Aorta (tissue), 5 donors: ENCODE results near the gene USP17L29. TPM values are rescaled to one million over a fixed set of nuclear protein-coding genes. Genes with fewer than 3 reads are reported as not detected.
"Not testable (repeated sequence)": the region's sequence is repeated elsewhere in the genome, so short reads cannot be mapped to it uniquely, and the experiment has no call there.

Source experiments
- ATAC-seq: fragments of 200-7000 bp; cut with Tn5 transposase; one replicate; pipeline ENCODE4 v1.9.1; 2022; ENCODE audit warnings: moderate library complexity; ENCODE audit not compliant: low FRiP score
- DNase-seq, 2 donors: peaks; one replicate each; pipeline ENCODE4 v3.0.0-alpha.2; 2020
- H3K27ac ChIP-seq, 2 donors: one replicate each; pipeline ENCODE4 v1.5.1; 2013; ENCODE audit warnings: low read length in 2 of 2, mild to moderate bottlenecking in 2 of 2, moderate library complexity in 2 of 2, control low read depth in 1 of 2, inconsistent platforms in 1 of 2, low read depth in 1 of 2
- H3K27me3 ChIP-seq, 2 donors: one replicate each; pipeline ENCODE4 v1.6.1; 2013; ENCODE audit warnings: control low read depth in 1 of 2, low read length in 1 of 2, mild to moderate bottlenecking in 1 of 2, moderate library complexity in 1 of 2; ENCODE audit not compliant: insufficient read depth in 2 of 2, control insufficient read depth in 1 of 2
- H3K36me3 ChIP-seq, 2 donors: one replicate each; pipeline ENCODE4 v1.6.1; 2013; ENCODE audit warnings: control low read depth in 1 of 2, low read length in 1 of 2, mild to moderate bottlenecking in 1 of 2; ENCODE audit not compliant: insufficient read depth in 2 of 2, control insufficient read depth in 1 of 2
- H3K4me1 ChIP-seq, 2 donors: one replicate each; pipeline ENCODE4 v1.6.1; 2013; ENCODE audit warnings: low read length in 2 of 2, control low read depth in 1 of 2, mild to moderate bottlenecking in 1 of 2, moderate library complexity in 1 of 2; ENCODE audit not compliant: insufficient read depth in 2 of 2, control insufficient read depth in 1 of 2
- H3K4me3 ChIP-seq, 2 donors: one replicate each; pipeline ENCODE4 v1.5.1; 2013; ENCODE audit warnings: low read length in 2 of 2, control low read depth in 1 of 2, mild to moderate bottlenecking in 1 of 2
- H3K9me3 ChIP-seq: one replicate; pipeline ENCODE4 v1.6.1; 2013; ENCODE audit warnings: mild to moderate bottlenecking, low read length; ENCODE audit not compliant: control insufficient read depth
- WGBS, 2 donors: extraction: QIAGEN DNeasy Blood & Tissue Kit; methylation state at CpG; one replicate each; pipeline ENCODE4 v1.1.7; 2013; 5-methylcytosine and 5-hydroxymethylcytosine counted together
- intact Hi-C, 2 donors: fragments of 100-400 bp; cut with DNase I; formaldehyde crosslinking; loops; one replicate each; pipeline versions ENCODE4 v1.14.2 to v1.15.0; 2022
- long read RNA-seq, 2 donors: library from polyadenylated mRNA; unstranded; transcript quantifications; one replicate each; pipeline ENCODE4 v2.0.0, GENCODE V29; 2020 to 2021
- polyA plus RNA-seq, 2 donors: library from polyadenylated mRNA; stranded (reverse); fragments of 200-250 nt; gene quantifications; one replicate each; pipeline ENCODE4 v1.2.3, GENCODE V29; 2013
- total RNA-seq, 2 donors: library from RNA; stranded (reverse); fragmentation: NEBNext Ultra II Directional; extraction: Animal tissue kit (Norgen Biotek cat#: 25700); gene quantifications; one replicate each; pipeline ENCODE4 v1.2.1, GENCODE V29; 2021
- donor health status: healthy with polysubstance abuse.
- donor health status: Bipolar disorder and iron deficiency.
- donor health status: DM: no; HTN: no; CAD: no.
- donor health status: DM: no; HTN: no; CAD: no.
- donor health status: DM: yes; HTN: yes; CAD: no.

Gene USP17L29
- total RNA-seq (not detected), polyA plus RNA-seq (not detected)
- long read RNA-seq, donor 1 = 0 reads
- long read RNA-seq, donor 2 = 0 reads

DNA sequence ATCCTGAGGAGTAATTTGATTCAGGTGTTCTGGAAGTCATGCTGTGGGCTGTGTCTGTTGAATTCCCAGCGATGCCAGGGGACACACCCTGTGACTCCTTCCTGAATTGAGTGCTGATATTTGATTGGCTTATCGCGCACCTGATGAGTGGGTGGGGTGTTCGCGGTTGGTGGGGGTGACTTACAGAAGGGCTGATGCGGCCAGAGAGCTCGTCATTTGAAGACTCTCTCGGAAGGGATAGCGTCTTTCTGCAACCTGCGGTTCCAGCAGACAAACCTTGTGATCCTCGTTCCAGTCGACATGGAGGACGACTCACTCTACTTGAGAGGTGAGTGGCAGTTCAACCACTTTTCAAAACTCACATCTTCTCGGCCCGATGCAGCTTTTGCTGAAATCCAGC lies at the start of gene USP17L29:
Gene USP17L29, plus strand, starts transcription at position 301 of the 400 bp plus-strand sequence. Its CDS starts 0 bp downstream, at position 301.
- H3K36me3 ChIP-seq, H3K4me1 ChIP-seq, intact Hi-C loops, DNase-seq, H3K27ac ChIP-seq, H3K27me3 ChIP-seq, ATAC-seq, H3K9me3 ChIP-seq, H3K4me3 ChIP-seq: not testable (repeated sequence)
- no CpG with 5 or more reads among the region's 15 CpGs for WGBS, 2 donors

DNA sequence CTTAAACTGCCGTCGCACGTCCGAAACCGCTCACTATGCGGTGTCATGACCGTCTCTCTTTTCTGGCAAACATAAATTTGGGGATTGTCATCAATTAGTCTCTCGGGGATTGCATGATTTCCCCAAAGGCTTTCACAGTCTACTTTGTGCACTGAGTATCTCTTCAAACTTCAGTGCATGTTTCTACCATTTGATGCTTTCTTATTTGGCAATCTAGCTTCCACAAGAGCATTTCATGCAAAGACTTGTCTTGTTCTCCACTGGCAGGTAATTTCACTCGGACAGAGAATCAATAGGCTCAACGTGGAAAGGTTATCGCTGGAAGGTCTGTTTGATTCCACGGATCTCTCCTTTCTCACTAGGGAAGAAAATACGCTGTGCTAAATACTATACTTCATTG lies 29.2 kb upstream of the USP17L29 start:
- H3K27me3 ChIP-seq, ATAC-seq, DNase-seq, H3K4me3 ChIP-seq, H3K9me3 ChIP-seq, intact Hi-C loops, H3K27ac ChIP-seq, H3K4me1 ChIP-seq, H3K36me3 ChIP-seq: not testable (repeated sequence)
- WGBS, 2 donors = 83 to 93% methylated on average over 1 of the region's 13 CpGs

DNA sequence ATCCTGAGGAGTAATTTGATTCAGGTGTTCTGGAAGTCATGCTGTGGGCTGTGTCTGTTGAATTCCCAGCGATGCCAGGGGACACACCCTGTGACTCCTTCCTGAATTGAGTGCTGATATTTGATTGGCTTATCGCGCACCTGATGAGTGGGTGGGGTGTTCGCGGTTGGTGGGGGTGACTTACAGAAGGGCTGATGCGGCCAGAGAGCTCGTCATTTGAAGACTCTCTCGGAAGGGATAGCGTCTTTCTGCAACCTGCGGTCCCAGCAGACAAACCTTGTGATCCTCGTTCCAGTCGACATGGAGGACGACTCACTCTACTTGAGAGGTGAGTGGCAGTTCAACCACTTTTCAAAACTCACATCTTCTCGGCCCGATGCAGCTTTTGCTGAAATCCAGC lies 28.6 kb upstream of the USP17L29 start, which contains the start of gene USP17L24:
Gene USP17L24, plus strand, starts transcription at position 301 of the 400 bp plus-strand sequence. Its CDS starts 0 bp downstream, at position 301.
- ATAC-seq, H3K9me3 ChIP-seq, H3K4me1 ChIP-seq, intact Hi-C loops, DNase-seq, H3K4me3 ChIP-seq, H3K27me3 ChIP-seq, H3K36me3 ChIP-seq, H3K27ac ChIP-seq: not testable (repeated sequence)
- no CpG with 5 or more reads among the region's 15 CpGs for WGBS, 2 donors

GRCh38 chr4:9329611-9330010 lies 23.8 kb upstream of the USP17L29 start, which contains the start of gene USP17L25:
Gene USP17L25, plus strand, starts transcription at chr4:9329911. Its CDS starts 0 bp downstream, at chr4:9329911.
- H3K9me3 ChIP-seq, ATAC-seq, H3K4me1 ChIP-seq, H3K27me3 ChIP-seq, H3K4me3 ChIP-seq, DNase-seq, H3K27ac ChIP-seq, H3K36me3 ChIP-seq, intact Hi-C loops: not testable (repeated sequence)
- no CpG with 5 or more reads among the region's 15 CpGs for WGBS, 2 donors

- H3K4me1 ChIP-seq, H3K4me3 ChIP-seq, H3K27ac ChIP-seq, H3K36me3 ChIP-seq, intact Hi-C loops, DNase-seq, H3K9me3 ChIP-seq, ATAC-seq, H3K27me3 ChIP-seq: not testable (repeated sequence)
- 90% methylated on average over 8 of the region's 15 CpGs; no CpG with 5 or more reads in 1 of the 2 donors for WGBS, 2 donors
Observed at GRCh38 chr4:9334358-9334757, 19.1 kb upstream of the USP17L29 start, which contains the start of gene USP17L26. Gene USP17L26, plus strand, starts transcription at chr4:9334658. Its CDS starts 0 bp downstream, at chr4:9334658.

DNA sequence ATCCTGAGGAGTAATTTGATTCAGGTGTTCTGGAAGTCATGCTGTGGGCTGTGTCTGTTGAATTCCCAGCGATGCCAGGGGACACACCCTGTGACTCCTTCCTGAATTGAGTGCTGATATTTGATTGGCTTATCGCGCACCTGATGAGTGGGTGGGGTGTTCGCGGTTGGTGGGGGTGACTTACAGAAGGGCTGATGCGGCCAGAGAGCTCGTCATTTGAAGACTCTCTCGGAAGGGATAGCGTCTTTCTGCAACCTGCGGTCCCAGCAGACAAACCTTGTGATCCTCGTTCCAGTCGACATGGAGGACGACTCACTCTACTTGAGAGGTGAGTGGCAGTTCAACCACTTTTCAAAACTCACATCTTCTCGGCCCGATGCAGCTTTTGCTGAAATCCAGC lies 14.3 kb upstream of the USP17L29 start, which contains the start of gene USP17L5:
Gene USP17L5, plus strand, starts transcription at position 301 of the 400 bp plus-strand sequence. Its CDS starts 0 bp downstream, at position 301.
- intact Hi-C loops, H3K4me3 ChIP-seq, H3K27me3 ChIP-seq, H3K4me1 ChIP-seq, H3K36me3 ChIP-seq, H3K9me3 ChIP-seq, DNase-seq, ATAC-seq, H3K27ac ChIP-seq: not testable (repeated sequence)
- WGBS, 2 donors = no CpG with 5 or more reads among the region's 15 CpGs

DNA sequence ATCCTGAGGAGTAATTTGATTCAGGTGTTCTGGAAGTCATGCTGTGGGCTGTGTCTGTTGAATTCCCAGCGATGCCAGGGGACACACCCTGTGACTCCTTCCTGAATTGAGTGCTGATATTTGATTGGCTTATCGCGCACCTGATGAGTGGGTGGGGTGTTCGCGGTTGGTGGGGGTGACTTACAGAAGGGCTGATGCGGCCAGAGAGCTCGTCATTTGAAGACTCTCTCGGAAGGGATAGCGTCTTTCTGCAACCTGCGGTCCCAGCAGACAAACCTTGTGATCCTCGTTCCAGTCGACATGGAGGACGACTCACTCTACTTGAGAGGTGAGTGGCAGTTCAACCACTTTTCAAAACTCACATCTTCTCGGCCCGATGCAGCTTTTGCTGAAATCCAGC lies 9.6 kb upstream of the USP17L29 start, which contains the start of gene USP17L27:
Gene USP17L27, plus strand, starts transcription at position 301 of the 400 bp plus-strand sequence. Its CDS starts 0 bp downstream, at position 301.
- not testable (repeated sequence) for H3K36me3 ChIP-seq, H3K4me1 ChIP-seq

DNA sequence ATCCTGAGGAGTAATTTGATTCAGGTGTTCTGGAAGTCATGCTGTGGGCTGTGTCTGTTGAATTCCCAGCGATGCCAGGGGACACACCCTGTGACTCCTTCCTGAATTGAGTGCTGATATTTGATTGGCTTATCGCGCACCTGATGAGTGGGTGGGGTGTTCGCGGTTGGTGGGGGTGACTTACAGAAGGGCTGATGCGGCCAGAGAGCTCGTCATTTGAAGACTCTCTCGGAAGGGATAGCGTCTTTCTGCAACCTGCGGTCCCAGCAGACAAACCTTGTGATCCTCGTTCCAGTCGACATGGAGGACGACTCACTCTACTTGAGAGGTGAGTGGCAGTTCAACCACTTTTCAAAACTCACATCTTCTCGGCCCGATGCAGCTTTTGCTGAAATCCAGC lies 4.8 kb upstream of the USP17L29 start, which contains the start of gene USP17L28:
Gene USP17L28, plus strand, starts transcription at position 301 of the 400 bp plus-strand sequence. Its CDS starts 0 bp downstream, at position 301.
- DNase-seq, intact Hi-C loops, H3K36me3 ChIP-seq, H3K9me3 ChIP-seq, H3K4me1 ChIP-seq, ATAC-seq, H3K27me3 ChIP-seq, H3K27ac ChIP-seq, H3K4me3 ChIP-seq: not testable (repeated sequence)
- WGBS, 2 donors = no CpG with 5 or more reads among the region's 15 CpGs

More for the DNA sequence above, 9.6 kb upstream of the USP17L29 start, which contains the start of gene USP17L27:
- H3K27ac ChIP-seq, intact Hi-C loops, H3K9me3 ChIP-seq, DNase-seq, ATAC-seq, H3K27me3 ChIP-seq, H3K4me3 ChIP-seq: not testable (repeated sequence)
- WGBS, 2 donors = no CpG with 5 or more reads among the region's 15 CpGs

DNA sequence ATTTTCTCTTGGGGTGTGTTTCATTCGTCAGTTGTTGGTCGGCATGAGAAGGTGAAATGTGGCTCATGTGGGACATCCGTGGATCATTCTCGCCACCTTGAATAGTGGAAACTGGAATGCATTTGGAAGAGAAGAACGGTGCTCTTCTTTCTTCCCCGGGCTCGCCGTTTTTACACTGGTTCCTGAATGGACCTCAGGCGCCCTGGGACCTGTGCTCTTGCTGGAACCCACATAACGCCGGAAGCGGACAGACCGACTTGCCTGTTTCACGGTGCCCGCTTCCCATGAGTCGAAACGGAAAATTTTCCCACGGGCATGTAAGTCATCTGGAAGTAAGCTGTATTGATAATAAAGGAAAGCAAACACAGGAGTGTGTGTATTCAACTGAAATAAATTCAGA lies 2.6 kb upstream of the USP17L29 start:
- H3K4me1 ChIP-seq, H3K27ac ChIP-seq, H3K4me3 ChIP-seq, H3K27me3 ChIP-seq, ATAC-seq, intact Hi-C loops, H3K36me3 ChIP-seq, H3K9me3 ChIP-seq, DNase-seq: not testable (repeated sequence)
- 90% methylated on average over 13 of the region's 18 CpGs; no CpG with 5 or more reads in 1 of the 2 donors for WGBS, 2 donors
